Measurements from ENCODE around the gene PPA1.
"Not testable (repeated sequence)": the region's sequence is repeated elsewhere in the genome, so short reads cannot be mapped to it uniquely, and the experiment has no call there.

Gene PPA1

GRCh38 chr10:70167246-70167645 is 66.0 kb downstream of the PPA1 start:
- no peak for DNase-seq (ENCODE audit: low read depth)
- no peak overlapping the region for H3K4me3 ChIP-seq (replicated peaks; ENCODE audit: low read depth, low read length)
- no peak for TF ChIP-seq CTCF (IDR thresholded peaks at IDR 0.05; ENCODE audit: low read length, missing control alignments)

- no peak overlapping the region for H3K4me3 ChIP-seq (replicated peaks; ENCODE audit: low read depth, low read length)
- no peak for TF ChIP-seq CTCF (IDR thresholded peaks at IDR 0.05; ENCODE audit: low read length, missing control alignments)
- no peak for DNase-seq (ENCODE audit: low read depth)
Observed at GRCh38 chr10:70166394-70166793, 66.8 kb downstream of the PPA1 start.

GRCh38 chr10:70164163-70164562 is 69.1 kb downstream of the PPA1 start:
- H3K4me3 ChIP-seq (replicated peaks; ENCODE audit: low read depth, low read length) = no peak overlapping the region
- no peak for DNase-seq (ENCODE audit: low read depth)
- TF ChIP-seq CTCF (IDR thresholded peaks at IDR 0.05; ENCODE audit: low read length, missing control alignments) = no peak

GRCh38 chr10:70163448-70163847 is 69.8 kb downstream of the PPA1 start:
- DNase-seq (ENCODE audit: low read depth) = no peak
- H3K4me3 ChIP-seq (replicated peaks; ENCODE audit: low read depth, low read length) = no peak overlapping the region
- no peak for TF ChIP-seq CTCF (IDR thresholded peaks at IDR 0.05; ENCODE audit: low read length, missing control alignments)

GRCh38 chr10:70162892-70163201 is 70.4 kb downstream of the PPA1 start:
- H3K4me3 ChIP-seq (replicated peaks; ENCODE audit: low read depth, low read length) = no peak overlapping the region
- TF ChIP-seq CTCF (IDR thresholded peaks at IDR 0.05; ENCODE audit: low read length, missing control alignments) = no peak
- DNase-seq (ENCODE audit: low read depth) = no peak

GRCh38 chr10:70162151-70162891 is 70.9 kb downstream of the PPA1 start:
- no peak overlapping the region for H3K4me3 ChIP-seq (replicated peaks; ENCODE audit: low read depth, low read length)
- no peak for TF ChIP-seq CTCF (IDR thresholded peaks at IDR 0.05; ENCODE audit: low read length, missing control alignments)
- DNase-seq (ENCODE audit: low read depth) = no peak

GRCh38 chr10:70160798-70161197 is 72.4 kb downstream of the PPA1 start:
- H3K4me3 ChIP-seq (replicated peaks; ENCODE audit: low read depth, low read length) = no peak overlapping the region
- TF ChIP-seq CTCF (IDR thresholded peaks at IDR 0.05; ENCODE audit: low read length, missing control alignments) = no peak
- no peak for DNase-seq (ENCODE audit: low read depth)

GRCh38 chr10:70159366-70159765 is 73.9 kb downstream of the PPA1 start:
- not testable (repeated sequence) for DNase-seq (ENCODE audit: low read depth); H3K4me3 ChIP-seq (replicated peaks; ENCODE audit: low read depth, low read length)

Data from fibroblast of pulmonary artery (primary cell).